Measurements from ENCODE around the gene BRIP1. TPM values are rescaled to one million over a fixed set of nuclear protein-coding genes. Genes with fewer than 3 reads are reported as not detected.

Gene BRIP1
- total and polyA plus RNA-seq, 10 of the 15 experiments (the other 5 are each of a cell fraction or from before 2014, with no cell fraction given) = 4.0 to 24.2 (median 12.8) TPM

GRCh38 chr17:61733021-61733420, 130.3 kb downstream of the BRIP1 start:
- H3K36me3 ChIP-seq (ENCODE audit: control insufficient read depth in 2 of 2, insufficient read depth in 2 of 2, low read length in 1 of 2) = no peaks in the 10 kb centered on the region; a peak in 1 of 4 replicates

More at GRCh38 chr17:61733021-61733420, 130.3 kb downstream of the BRIP1 start:
- TF ChIP-seq EZH2 (IDR thresholded peaks at IDR 0.05; ENCODE audit: borderline replicate concordance, control insufficient read depth, low read depth, low read length) = no peak
- no peak for TF ChIP-seq NRF1 (conservative IDR thresholded peaks at IDR 0.05; ENCODE audit: low read depth, low read length)
- no peak for TF ChIP-seq POLR2AphosphoS5 (IDR thresholded peaks at IDR 0.05; ENCODE audit: low read length)
- peak in 1 of 2 experiments; percentile 68; a peak in 1 of 4 replicates for TF ChIP-seq ETV6 (conservative IDR thresholded peaks at IDR 0.05 in 1 of 2, IDR thresholded peaks at IDR 0.05 in 1 of 2; ENCODE audit: borderline replicate concordance in 1 of 2, low read depth in 1 of 2)
- TF ChIP-seq NFXL1 (IDR thresholded peaks at IDR 0.05; ENCODE audit: borderline replicate concordance) = peak; percentile 23; the same call in 1 of the 2 replicates
- no peak for TF ChIP-seq SP1 (IDR thresholded peaks at IDR 0.05; ENCODE audit: low read depth, low read length)
- 0 out of 2 replicates have a peak, but pooled peaks have one; percentile 6 for TF ChIP-seq NKRF (conservative IDR thresholded peaks at IDR 0.05)
- SMC1A ChIA-PET (ENCODE audit: uncharacterized antibody, unreplicated experiment) = no interaction called here
- in situ Hi-C loops (cut with MboI) = no loop called here
- no peaks in the 10 kb centered on the region for H3K4me1 ChIP-seq (ENCODE audit: control insufficient read depth, insufficient read depth, low read length)
- H3K9me3 ChIP-seq (replicated peaks; ENCODE audit: control insufficient read depth, insufficient read depth, low read length) = no peaks in the 10 kb centered on the region; the same call in 1 of the 3 replicates
- H3K9ac ChIP-seq (ENCODE audit: control insufficient read depth, insufficient read depth, low read length) = no peak overlapping the region
- no peak overlapping the region for H3K4me2 ChIP-seq (ENCODE audit: control insufficient read depth, insufficient read depth)
- no peaks in the 10 kb centered on the region for H3K27me3 ChIP-seq (replicated peaks in 1 of 2; ENCODE audit: control insufficient read depth in 2 of 2, insufficient read depth in 2 of 2, low read length in 1 of 2)
- H3K4me3 ChIP-seq = no peak overlapping the region
- H4K20me1 ChIP-seq (ENCODE audit: control insufficient read depth, insufficient read depth) = no peaks in the 10 kb centered on the region
- RAD21 ChIA-PET (ENCODE audit: unreplicated experiment) = no interaction called here
- POLR2A ChIA-PET = no interaction called here
- no TSS peak for BruUV-seq (replicated peaks)
- no peaks in the 10 kb centered on the region for H3K79me2 ChIP-seq (ENCODE audit: control insufficient read depth, insufficient read depth, low read length)
- intact Hi-C loops (cut with micrococcal nuclease; ENCODE audit: unreplicated experiment) = no loop called here
- no peak overlapping the region for H2AFZ ChIP-seq (ENCODE audit: control insufficient read depth, low read depth, low read length)
- DNase-seq (ENCODE audit: low read depth, low spot score) (no peak), FAIRE-seq (no peak), ATAC-seq (no peak)
- CTCF ChIA-PET = interaction anchor here (0.6 kb wide), 1 partner anchor 172 kb away, joined by 3 read pairs; no protein-coding TSS in a partner anchor
- no peak overlapping the region for H3K27ac ChIP-seq (ENCODE audit: control insufficient read depth, insufficient read depth)
- WGBS (ENCODE audit: insufficient coverage, insufficient replicate concordance, low lambda C conversion rate, missing lambda C conversion rate) = 98% methylated on average over 5 of the region's 5 CpGs
